ENCODE results near the gene PTPRG. TPM values are rescaled to one million over a fixed set of nuclear protein-coding genes. Genes with fewer than 3 reads are reported as not detected.

PTPRG gene
- total RNA-seq, 1 experiment from 2014 or later, result 69.3 TPM

- Histone ChIP-seq H2AK5ac (ENCODE audit: insufficient read length, low read length) (no peak overlapping the region), H3K4me1 (ENCODE audit: insufficient read depth, low read length) (0 out of 2 replicates have a peak, but pooled peaks cover under 1% of the 10 kb centered on the region), H4K8ac (replicated peaks; ENCODE audit: insufficient read length, low read depth, low read length) (no peak overlapping the region), H3K4me2 (ENCODE audit: insufficient read depth, insufficient read length, low read length) (no peak overlapping the region), H3K27me3 (ENCODE audit: insufficient read depth, low read length) (no peaks in the 10 kb centered on the region), H2BK20ac (ENCODE audit: low read depth, low read length, poor library complexity, severe bottlenecking) (no peak overlapping the region), H2BK15ac (ENCODE audit: low read depth, low read length) (no peak overlapping the region), H3K79me2 (ENCODE audit: insufficient read depth, low read length) (no peaks in the 10 kb centered on the region), H2BK12ac (ENCODE audit: insufficient read length, low read depth, low read length) (no peak overlapping the region), H4K91ac (ENCODE audit: insufficient read length, low read depth, low read length) (no peak overlapping the region), H3T11ph (ENCODE audit: low read length) (no peak overlapping the region), H3K23me2 (ENCODE audit: insufficient read length, low read depth, low read length, poor library complexity, severe bottlenecking) (peaks cover 5% of the 10 kb centered on the region), H3K23ac (ENCODE audit: insufficient read length, low read depth, low read length) (no peak overlapping the region), H2BK120ac (ENCODE audit: low read depth, low read length, poor library complexity, severe bottlenecking) (no peak overlapping the region), H4K20me1 (ENCODE audit: control insufficient read depth, insufficient read depth, insufficient read length) (peaks cover 2% of the 10 kb centered on the region), H3K18ac (ENCODE audit: insufficient read length, low read depth, low read length) (no peak overlapping the region), H3K9ac (ENCODE audit: extremely low read depth, insufficient read length, low read length) (no peak overlapping the region), H3K14ac (ENCODE audit: insufficient read depth, low read length) (no peak overlapping the region), H3K79me1 (ENCODE audit: insufficient read depth, low read depth, low read length, poor library complexity, severe bottlenecking) (no peaks in the 10 kb centered on the region), H2AFZ (ENCODE audit: low read length) (no peak overlapping the region), H3K27ac (ENCODE audit: insufficient read length, low read depth, low read length) (no peak overlapping the region), H2BK5ac (ENCODE audit: insufficient read length, low read length) (no peak overlapping the region), H3K4ac (ENCODE audit: low read depth, low read length) (no peak overlapping the region), H4K5ac (ENCODE audit: insufficient read length, low read depth, low read length) (no peak overlapping the region), H3K9me3 (ENCODE audit: control insufficient read depth, low read depth, low read length) (no peaks in the 10 kb centered on the region), H3K56ac (ENCODE audit: insufficient read length, low read depth, low read length) (no peak overlapping the region)
- H3K4me1 Mint-ChIP-seq, result peaks cover 3 to 4% of the 10 kb centered on the region in 2 experiments; a peak in 2 of 4 replicates
- H3K36me3 Mint-ChIP-seq (ENCODE audit: insufficient read depth in 1 of 3, low read depth in 3 of 3), result peaks cover 0 to 15% (median 8%) of the 10 kb centered on the region in 3 experiments; a peak in 6 of 7 replicates
- DNase-seq, result no peak
- no peak overlapping the region for H3K27ac Mint-ChIP-seq
- no peak overlapping the region for H3K4me3 Mint-ChIP-seq
- TF ChIP-seq CTCF (conservative IDR thresholded peaks at IDR 0.05), result no peak
- WGBS (ENCODE audit: extremely low coverage, insufficient read length, low lambda C conversion rate), result no CpG with 5 or more reads among the region's 1 CpG
- 0 out of 2 replicates have a peak, but pooled peaks cover 2% of the 10 kb centered on the region for H3K27me3 Mint-ChIP-seq (ENCODE audit: low read depth)
- H3K9me3 Mint-ChIP-seq, result peaks cover 8% of the 10 kb centered on the region in 2 experiments; a peak in 4 of 5 replicates
These were observed 761.9 kb downstream of the PTPRG start for GRCh38 chr3:62323241-62323640.
